GM19395 (cell line): Measurements from ENCODE around the gene PRSS53.
A peak's percentile ranks its signal among the peaks of the same experiment; 100 is the strongest.

Experiments used
- ATAC-seq: cut with Tn5 transposase; IDR thresholded peaks from one replicate; pipeline ENCODE4 v1.9.1; 2021; ENCODE audit warnings: mild to moderate bottlenecking, moderate library complexity; ENCODE audit not compliant: unreplicated experiment

PRSS53 gene

GRCh38 chr16:31099860-31100638 is 11.3 kb upstream of the PRSS53 start:
- no peak for ATAC-seq

- peak; percentile 88 for ATAC-seq
Measured at GRCh38 chr16:31094424-31095120, 5.8 kb upstream of the PRSS53 start, which contains the start of gene VKORC1. Gene VKORC1, minus strand, starts transcription at chr16:31094797. Its CDS starts 68 bp downstream, at chr16:31094729.

GRCh38 chr16:31094088-31094423 is 5.3 kb upstream of the PRSS53 start:
- no peak for ATAC-seq

GRCh38 chr16:31093132-31093703 is 4.5 kb upstream of the PRSS53 start:
- ATAC-seq, result no peak

- ATAC-seq, result no peak
Measured at GRCh38 chr16:31092330-31092729, 3.6 kb upstream of the PRSS53 start.

GRCh38 chr16:31090540-31090939 is 1.8 kb upstream of the PRSS53 start:
- ATAC-seq, result no peak

GRCh38 chr16:31089199-31089598 is 456 bp upstream of the PRSS53 start:
- no peak for ATAC-seq

GRCh38 chr16:31087971-31088370 is 772 bp downstream of the PRSS53 start:
- no peak for ATAC-seq

GRCh38 chr16:31087481-31087880 is 1.3 kb downstream of the PRSS53 start:
- no peak for ATAC-seq

GRCh38 chr16:31086629-31086906 is 2.2 kb downstream of the PRSS53 start:
- ATAC-seq, result no peak

- ATAC-seq, result no peak
Measured at GRCh38 chr16:31085873-31086628, 2.7 kb downstream of the PRSS53 start.

GRCh38 chr16:31085411-31085810 is 3.3 kb downstream of the PRSS53 start:
- ATAC-seq, result no peak

- ATAC-seq, result no peak
Measured at GRCh38 chr16:31084584-31085302, 4.0 kb downstream of the PRSS53 start.

- ATAC-seq, result no peak
Measured at GRCh38 chr16:31083981-31084380, 4.8 kb downstream of the PRSS53 start.

GRCh38 chr16:31083556-31083955 is 5.2 kb downstream of the PRSS53 start:
- ATAC-seq, result no peak

- no peak for ATAC-seq
Measured at GRCh38 chr16:31083081-31083480, 5.7 kb downstream of the PRSS53 start.

GRCh38 chr16:31082368-31083045 is 6.2 kb downstream of the PRSS53 start:
- no peak for ATAC-seq

- no peak for ATAC-seq
Measured at GRCh38 chr16:31081428-31082351, 7.1 kb downstream of the PRSS53 start.

GRCh38 chr16:31080756-31081419 is 7.9 kb downstream of the PRSS53 start:
- ATAC-seq, result no peak
